ENCODE measurements around the gene PCED1B.

The PCED1B gene

GRCh38 chr12:47207340-47207717, 127.9 kb downstream of the PCED1B start:
- TF ChIP-seq FOXM1 (IDR thresholded peaks at IDR 0.05; ENCODE audit: borderline replicate concordance, low read depth) (no peak), EGR1 (IDR thresholded peaks at IDR 0.05) (no peak), RAD21 (IDR thresholded peaks at IDR 0.05; ENCODE audit: low read depth) (no peak), MAX (IDR thresholded peaks at IDR 0.05) (no peak), REST (IDR thresholded peaks at IDR 0.05; ENCODE audit: low read depth) (no peak), ZBTB7A (IDR thresholded peaks at IDR 0.05; ENCODE audit: low read depth) (no peak)

GRCh38 chr12:47207829-47208248, 128.4 kb downstream of the PCED1B start:
- TF ChIP-seq USF1 (IDR thresholded peaks at IDR 0.05), result no peak
- no peak for TF ChIP-seq TEAD4 (IDR thresholded peaks at IDR 0.05)
- no peak for TF ChIP-seq NFIC (IDR thresholded peaks at IDR 0.05)
- no peak for TF ChIP-seq EGR1 (IDR thresholded peaks at IDR 0.05)
- TF ChIP-seq TAF1 (IDR thresholded peaks at IDR 0.05; ENCODE audit: low read depth), result no peak

GRCh38 chr12:47209014-47209413, 129.6 kb downstream of the PCED1B start:
- no peak for TF ChIP-seq TCF12 (IDR thresholded peaks at IDR 0.05; ENCODE audit: low read depth)
- TF ChIP-seq RAD21 (IDR thresholded peaks at IDR 0.05; ENCODE audit: low read depth), result no peak
- TF ChIP-seq YY1 (IDR thresholded peaks at IDR 0.05; ENCODE audit: low read depth), result no peak
- no peak for TF ChIP-seq ZBTB7A (IDR thresholded peaks at IDR 0.05; ENCODE audit: low read depth)
- TF ChIP-seq MAX (IDR thresholded peaks at IDR 0.05), result no peak

- TF ChIP-seq TAF1 (IDR thresholded peaks at IDR 0.05; ENCODE audit: low read depth) (no peak), TCF12 (IDR thresholded peaks at IDR 0.05; ENCODE audit: low read depth) (no peak), CREB1 (IDR thresholded peaks at IDR 0.05; ENCODE audit: low read depth) (no peak), CEBPB (IDR thresholded peaks at IDR 0.05) (no peak), EGR1 (IDR thresholded peaks at IDR 0.05) (no peak), FOXM1 (IDR thresholded peaks at IDR 0.05; ENCODE audit: borderline replicate concordance, low read depth) (no peak), MAX (IDR thresholded peaks at IDR 0.05) (no peak), NFIC (IDR thresholded peaks at IDR 0.05) (no peak), YY1 (IDR thresholded peaks at IDR 0.05; ENCODE audit: low read depth) (no peak), TEAD4 (IDR thresholded peaks at IDR 0.05) (no peak), EP300 (IDR thresholded peaks at IDR 0.05; ENCODE audit: borderline replicate concordance) (no peak), REST (IDR thresholded peaks at IDR 0.05; ENCODE audit: low read depth) (no peak), USF1 (IDR thresholded peaks at IDR 0.05) (no peak), RAD21 (IDR thresholded peaks at IDR 0.05; ENCODE audit: low read depth) (no peak), ZBTB7A (IDR thresholded peaks at IDR 0.05; ENCODE audit: low read depth) (no peak)
Measured at GRCh38 chr12:47210776-47211175, 131.4 kb downstream of the PCED1B start.

- TF ChIP-seq USF1 (IDR thresholded peaks at IDR 0.05), result no peak
- TF ChIP-seq RAD21 (IDR thresholded peaks at IDR 0.05; ENCODE audit: low read depth), result no peak
Measured at GRCh38 chr12:47212701-47213039, 133.2 kb downstream of the PCED1B start.

GRCh38 chr12:47213396-47213795, 134.0 kb downstream of the PCED1B start:
- TF ChIP-seq ZBTB7A (IDR thresholded peaks at IDR 0.05; ENCODE audit: low read depth) (no peak), EP300 (IDR thresholded peaks at IDR 0.05; ENCODE audit: borderline replicate concordance) (no peak), RAD21 (IDR thresholded peaks at IDR 0.05; ENCODE audit: low read depth) (no peak), TCF12 (IDR thresholded peaks at IDR 0.05; ENCODE audit: low read depth) (no peak), FOXM1 (IDR thresholded peaks at IDR 0.05; ENCODE audit: borderline replicate concordance, low read depth) (no peak), YY1 (IDR thresholded peaks at IDR 0.05; ENCODE audit: low read depth) (no peak), NFIC (IDR thresholded peaks at IDR 0.05) (no peak), CREB1 (IDR thresholded peaks at IDR 0.05; ENCODE audit: low read depth) (no peak), MAX (IDR thresholded peaks at IDR 0.05) (no peak), TEAD4 (IDR thresholded peaks at IDR 0.05) (no peak), USF1 (IDR thresholded peaks at IDR 0.05) (no peak), REST (IDR thresholded peaks at IDR 0.05; ENCODE audit: low read depth) (no peak), CEBPB (IDR thresholded peaks at IDR 0.05) (no peak), TAF1 (IDR thresholded peaks at IDR 0.05; ENCODE audit: low read depth) (no peak), EGR1 (IDR thresholded peaks at IDR 0.05) (no peak)
